Retina (tissue), 1 donor: Measurements from ENCODE around the gene NCAPG2.
A peak's percentile ranks its signal among the peaks of the same experiment; 100 is the strongest.

ENCODE experiments used
- DNase-seq: peaks from one replicate; pipeline ENCODE4 v3.0.0-alpha.2; 2016

NCAPG2 gene

GRCh38 chr7:158733775-158734494 lies 29.3 kb upstream of the NCAPG2 start:
- no peak for DNase-seq

GRCh38 chr7:158733220-158733519 lies 28.6 kb upstream of the NCAPG2 start:
- no peak for DNase-seq

GRCh38 chr7:158732494-158733219 lies 28.1 kb upstream of the NCAPG2 start:
- no peak for DNase-seq

- DNase-seq, result no peak
These were observed 27.2 kb upstream of the NCAPG2 start for GRCh38 chr7:158731761-158732160.

- DNase-seq, result peak; percentile 42
These were observed 26.1 kb upstream of the NCAPG2 start for GRCh38 chr7:158730383-158731346.

GRCh38 chr7:158729646-158730382 lies 25.2 kb upstream of the NCAPG2 start:
- DNase-seq, result no peak

- DNase-seq, result no peak
These were observed 24.5 kb upstream of the NCAPG2 start for GRCh38 chr7:158728911-158729645.

- DNase-seq, result no peak
These were observed 23.1 kb upstream of the NCAPG2 start for GRCh38 chr7:158727690-158728089.

GRCh38 chr7:158726277-158726807 lies 21.7 kb upstream of the NCAPG2 start:
- DNase-seq, result no peak

GRCh38 chr7:158725506-158725800 lies 20.8 kb upstream of the NCAPG2 start:
- no peak for DNase-seq

GRCh38 chr7:158724658-158725505 lies 20.3 kb upstream of the NCAPG2 start:
- no peak for DNase-seq

GRCh38 chr7:158723714-158724385 lies 19.2 kb upstream of the NCAPG2 start:
- DNase-seq, result no peak

- DNase-seq, result no peak
These were observed 18.7 kb upstream of the NCAPG2 start for GRCh38 chr7:158723266-158723665.

GRCh38 chr7:158722574-158723237 lies 18.1 kb upstream of the NCAPG2 start:
- DNase-seq, result no peak

GRCh38 chr7:158720112-158720511 lies 15.5 kb upstream of the NCAPG2 start:
- no peak for DNase-seq

GRCh38 chr7:158716802-158717201 lies 12.2 kb upstream of the NCAPG2 start:
- DNase-seq, result no peak

- DNase-seq, result no peak
These were observed 6.1 kb upstream of the NCAPG2 start for GRCh38 chr7:158710651-158711102.

- DNase-seq, result no peak
These were observed 3.0 kb upstream of the NCAPG2 start for GRCh38 chr7:158707610-158708009.

GRCh38 chr7:158706710-158707590 lies 2.3 kb upstream of the NCAPG2 start:
- DNase-seq, result no peak
